H9 (cell line): ENCODE measurements around the gene SRC. TPM values are rescaled to one million over a fixed set of nuclear protein-coding genes. Genes with fewer than 3 reads are reported as not detected.

Experiments
- DNase-seq: peaks from one replicate; pipeline ENCODE4 v3.0.0-alpha.2; 2017
- H2AFZ ChIP-seq: one replicate; pipeline ENCODE4 v1.6.1; 2013; ENCODE audit warnings: mild to moderate bottlenecking, low read length, control low read depth, moderate library complexity
- H2AK5ac ChIP-seq: 2 replicates; pipeline ENCODE4 v1.6.1; 2013; ENCODE audit warnings: low read length, control low read depth, mixed read lengths; ENCODE audit not compliant: insufficient read length
- H2BK120ac ChIP-seq: one replicate; pipeline ENCODE4 v1.6.1; 2013; ENCODE audit warnings: low read depth, mild to moderate bottlenecking, low read length, control low read depth, inconsistent platforms; ENCODE audit not compliant: poor library complexity, severe bottlenecking
- H2BK12ac ChIP-seq: 2 replicates; pipeline ENCODE4 v1.6.1; 2013; ENCODE audit warnings: low read length, control low read depth, mixed read lengths, low read depth; ENCODE audit not compliant: insufficient read length
- H2BK15ac ChIP-seq: 2 replicates; pipeline ENCODE4 v1.6.1; 2013; ENCODE audit warnings: low read depth, low read length, control low read depth
- H2BK20ac ChIP-seq: one replicate; pipeline ENCODE4 v1.6.1; 2013; ENCODE audit warnings: low read depth, mild to moderate bottlenecking, low read length, control low read depth, inconsistent platforms; ENCODE audit not compliant: poor library complexity, severe bottlenecking
- H2BK5ac ChIP-seq: 2 replicates; pipeline ENCODE4 v1.6.1; 2013; ENCODE audit warnings: low read length, control low read depth, mixed read lengths; ENCODE audit not compliant: insufficient read length
- H3K14ac ChIP-seq: 2 replicates; pipeline ENCODE4 v1.6.1; 2013; ENCODE audit warnings: low read length, control low read depth; ENCODE audit not compliant: insufficient read depth
- H3K18ac ChIP-seq: 2 replicates; pipeline ENCODE4 v1.6.1; 2013; ENCODE audit warnings: low read depth, mild to moderate bottlenecking, mixed read lengths, low read length, control low read depth; ENCODE audit not compliant: insufficient read length
- H3K23ac ChIP-seq: 2 replicates; pipeline ENCODE4 v1.6.1; 2013; ENCODE audit warnings: low read length, control low read depth, mixed read lengths, low read depth; ENCODE audit not compliant: insufficient read length
- H3K23me2 ChIP-seq: 2 replicates; pipeline ENCODE4 v1.6.1; 2013; ENCODE audit warnings: low read depth, mild to moderate bottlenecking, mixed read lengths, low read length, control low read depth; ENCODE audit not compliant: insufficient read length, poor library complexity, severe bottlenecking
- H3K27ac ChIP-seq: 2 replicates; pipeline ENCODE4 v1.5.1; 2013; ENCODE audit warnings: low read length, control low read depth, mixed read lengths, low read depth; ENCODE audit not compliant: insufficient read length
- H3K27me3 ChIP-seq: 2 replicates; pipeline ENCODE4 v1.6.1; 2013; ENCODE audit warnings: low read length, control low read depth, inconsistent platforms; ENCODE audit not compliant: insufficient read depth
- H3K4ac ChIP-seq: 2 replicates; pipeline ENCODE4 v1.6.1; 2013; ENCODE audit warnings: low read depth, mild to moderate bottlenecking, control low read depth, inconsistent platforms, low read length, moderate library complexity
- H3K4me1 ChIP-seq: 2 replicates; pipeline ENCODE4 v1.6.1; 2013; ENCODE audit warnings: low read length, control low read depth, inconsistent platforms; ENCODE audit not compliant: insufficient read depth
- H3K4me2 ChIP-seq: 2 replicates; pipeline ENCODE4 v1.6.1; 2013; ENCODE audit warnings: low read length, control low read depth, mixed read lengths; ENCODE audit not compliant: insufficient read length, insufficient read depth
- H3K56ac ChIP-seq: 2 replicates; pipeline ENCODE4 v1.6.1; 2013; ENCODE audit warnings: low read depth, mild to moderate bottlenecking, mixed read lengths, low read length, control low read depth; ENCODE audit not compliant: insufficient read length
- H3K79me1 ChIP-seq: 2 replicates; pipeline ENCODE4 v1.6.1; 2013; ENCODE audit warnings: low read depth, mild to moderate bottlenecking, moderate library complexity, low read length, control low read depth, inconsistent platforms; ENCODE audit not compliant: insufficient read depth, poor library complexity, severe bottlenecking
- H3K79me2 ChIP-seq: 2 replicates; pipeline ENCODE4 v1.6.1; 2013; ENCODE audit warnings: low read length, control low read depth, inconsistent platforms; ENCODE audit not compliant: insufficient read depth
- H3K9ac ChIP-seq: 2 replicates; pipeline ENCODE4 v1.6.1; 2013; ENCODE audit warnings: low read length, control low read depth, mixed read lengths; ENCODE audit not compliant: insufficient read length; ENCODE audit errors: extremely low read depth
- H3K9me3 ChIP-seq: one replicate; pipeline ENCODE4 v1.6.1; 2013; ENCODE audit warnings: low read depth, low read length, inconsistent platforms; ENCODE audit not compliant: control insufficient read depth
- H3T11ph ChIP-seq: one replicate; pipeline ENCODE4 v1.6.1; 2013; ENCODE audit warnings: mild to moderate bottlenecking, low read length, control low read depth, inconsistent platforms
- H4K20me1 ChIP-seq: one replicate; pipeline ENCODE4 v1.6.1; 2013; ENCODE audit not compliant: control insufficient read depth, insufficient read length, insufficient read depth
- H4K5ac ChIP-seq: 2 replicates; pipeline ENCODE4 v1.6.1; 2013; ENCODE audit warnings: low read depth, mild to moderate bottlenecking, mixed read lengths, low read length, control low read depth; ENCODE audit not compliant: insufficient read length
- H4K8ac ChIP-seq: replicated peaks from 2 replicates; pipeline ENCODE4 v1.6.1; 2013; ENCODE audit warnings: low read length, control low read depth, mixed read lengths, low read depth; ENCODE audit not compliant: insufficient read length
- H4K91ac ChIP-seq: 2 replicates; pipeline ENCODE4 v1.6.1; 2013; ENCODE audit warnings: low read depth, mild to moderate bottlenecking, moderate library complexity, mixed read lengths, low read length, control low read depth; ENCODE audit not compliant: insufficient read length
- H3K27ac Mint-ChIP-seq, 3 experiments: 2 replicates in 2 of 3; 3 replicates in 1 of 3; pipeline ENCODE4 v1.8.0; 2020 to 2021; ENCODE audit warnings: mixed read lengths in 3 of 3, mild to moderate bottlenecking in 1 of 3, moderate library complexity in 1 of 3
- H3K27me3 Mint-ChIP-seq: 2 replicates; pipeline ENCODE4 v1.8.0; 2021; ENCODE audit warnings: low read depth, mild to moderate bottlenecking, moderate library complexity, mixed read lengths
- H3K36me3 Mint-ChIP-seq, 3 experiments: 2 replicates in 2 of 3; 3 replicates in 1 of 3; pipeline ENCODE4 v1.8.0; 2020 to 2021; ENCODE audit warnings: low read depth in 3 of 3, mixed read lengths in 3 of 3; ENCODE audit not compliant: insufficient read depth in 1 of 3
- H3K4me1 Mint-ChIP-seq, 2 experiments: 2 replicates each; pipeline ENCODE4 v1.8.0; 2020; ENCODE audit warnings: mixed read lengths in 2 of 2
- H3K4me3 Mint-ChIP-seq, 2 experiments: 2 replicates in 1 of 2; 3 replicates in 1 of 2; pipeline ENCODE4 v1.8.0; 2020 to 2021; ENCODE audit warnings: mild to moderate bottlenecking in 2 of 2, mixed read lengths in 2 of 2, moderate library complexity in 1 of 2
- H3K9me3 Mint-ChIP-seq, 2 experiments: 2 replicates in 1 of 2; 3 replicates in 1 of 2; pipeline ENCODE4 v1.8.0; 2020; ENCODE audit warnings: mild to moderate bottlenecking in 2 of 2, mixed read lengths in 2 of 2, moderate library complexity in 1 of 2
- WGBS: extraction: QIAGEN DNeasy Blood & Tissue Kit; methylation state at CpG from one replicate; pipeline ENCODE4 v1.1.7; 2013; ENCODE audit warnings: missing lambda C conversion rate, low lambda C conversion rate, mixed read lengths; ENCODE audit not compliant: insufficient read length; ENCODE audit errors: extremely low coverage; 5-methylcytosine and 5-hydroxymethylcytosine counted together
- total RNA-seq: library from RNA; stranded (reverse); gene quantifications from 2 replicates; pipeline ENCODE4 v1.2.1, GENCODE V29; 2021
- TF ChIP-seq, protein P1 (sequence below): fragments of 200-600 bp; sonication (generic); conservative IDR thresholded peaks from 3 replicates; pipeline ENCODE4 v1.8.0; 2021; ENCODE audit warnings: antibody characterized with exemption, mild to moderate bottlenecking

The SRC gene
- total RNA-seq, 1 experiment from 2014 or later = 44.5 TPM

DNA sequence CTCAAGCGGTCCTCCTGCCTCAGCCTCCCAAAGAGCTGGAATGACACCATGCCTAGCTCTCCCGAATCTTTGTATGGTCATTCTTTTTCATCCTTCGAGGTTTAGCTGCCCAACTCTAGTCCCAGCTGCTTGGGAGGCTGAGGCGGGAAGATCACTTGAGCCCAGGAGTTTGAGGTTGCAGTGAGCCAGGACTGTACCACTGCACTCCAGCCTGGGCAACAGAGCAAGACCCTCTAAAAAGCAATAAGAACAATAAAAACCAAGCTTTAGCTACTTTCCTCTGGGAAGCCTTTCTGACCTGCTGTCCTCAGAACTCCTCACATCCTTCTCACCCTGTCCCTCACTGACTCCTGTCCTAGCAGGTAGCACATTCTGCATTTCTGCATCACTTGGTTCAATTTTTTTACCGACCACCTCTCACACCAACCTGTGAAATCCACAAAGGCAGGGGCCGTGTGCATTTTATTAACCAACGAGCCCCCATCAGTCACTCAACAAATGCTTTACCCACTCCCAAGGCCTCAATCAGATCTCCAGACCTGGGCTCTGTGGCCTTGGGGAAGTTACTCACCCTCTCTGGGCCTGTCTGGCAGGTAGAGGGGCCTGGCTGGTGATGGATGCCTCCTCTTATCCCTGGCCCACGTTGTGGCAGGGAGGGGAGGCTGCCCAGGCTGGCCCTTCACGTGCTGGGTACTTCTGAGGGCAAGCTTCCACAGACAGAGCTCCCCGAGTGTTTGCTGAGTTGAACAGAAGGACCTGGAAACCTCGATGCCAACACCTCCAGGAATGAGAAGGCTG lies 14.7 kb upstream of the SRC start:
- Histone ChIP-seq H3K18ac (no peak overlapping the region), H3K56ac (no peak overlapping the region), H2AK5ac (no peak overlapping the region), H3K79me1 (no peaks in the 10 kb centered on the region), H3T11ph (no peak overlapping the region), H3K14ac (no peak overlapping the region), H3K27me3 (no peaks in the 10 kb centered on the region; the same call in none of the 2 replicates), H3K79me2 (no peaks in the 10 kb centered on the region), H2BK15ac (no peak overlapping the region), H3K23ac (no peak overlapping the region), H4K8ac (no peak overlapping the region), H2BK120ac (no peak overlapping the region), H3K9me3 (no peaks in the 10 kb centered on the region), H2AFZ (no peak overlapping the region), H3K9ac (no peak overlapping the region), H3K4ac (no peak overlapping the region), H4K20me1 (no peaks in the 10 kb centered on the region), H4K91ac (no peak overlapping the region), H3K23me2 (no peaks in the 10 kb centered on the region), H2BK5ac (no peak overlapping the region), H3K4me1 (no peaks in the 10 kb centered on the region), H3K4me2 (no peak overlapping the region), H2BK20ac (no peak overlapping the region), H3K27ac (no peak overlapping the region), H2BK12ac (no peak overlapping the region), H4K5ac (no peak overlapping the region)
- H3K4me3 Mint-ChIP-seq = no peak overlapping the region
- H3K36me3 Mint-ChIP-seq = no peaks in the 10 kb centered on the region; a peak in 1 of 7 replicates
- DNase-seq = no peak
- TF ChIP-seq, protein P1, sequence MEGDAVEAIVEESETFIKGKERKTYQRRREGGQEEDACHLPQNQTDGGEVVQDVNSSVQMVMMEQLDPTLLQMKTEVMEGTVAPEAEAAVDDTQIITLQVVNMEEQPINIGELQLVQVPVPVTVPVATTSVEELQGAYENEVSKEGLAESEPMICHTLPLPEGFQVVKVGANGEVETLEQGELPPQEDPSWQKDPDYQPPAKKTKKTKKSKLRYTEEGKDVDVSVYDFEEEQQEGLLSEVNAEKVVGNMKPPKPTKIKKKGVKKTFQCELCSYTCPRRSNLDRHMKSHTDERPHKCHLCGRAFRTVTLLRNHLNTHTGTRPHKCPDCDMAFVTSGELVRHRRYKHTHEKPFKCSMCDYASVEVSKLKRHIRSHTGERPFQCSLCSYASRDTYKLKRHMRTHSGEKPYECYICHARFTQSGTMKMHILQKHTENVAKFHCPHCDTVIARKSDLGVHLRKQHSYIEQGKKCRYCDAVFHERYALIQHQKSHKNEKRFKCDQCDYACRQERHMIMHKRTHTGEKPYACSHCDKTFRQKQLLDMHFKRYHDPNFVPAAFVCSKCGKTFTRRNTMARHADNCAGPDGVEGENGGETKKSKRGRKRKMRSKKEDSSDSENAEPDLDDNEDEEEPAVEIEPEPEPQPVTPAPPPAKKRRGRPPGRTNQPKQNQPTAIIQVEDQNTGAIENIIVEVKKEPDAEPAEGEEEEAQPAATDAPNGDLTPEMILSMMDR = no peak
- H3K27ac Mint-ChIP-seq = no peak overlapping the region; a peak in 1 of 7 replicates
- no peaks in the 10 kb centered on the region for H3K27me3 Mint-ChIP-seq
- H3K4me1 Mint-ChIP-seq = peaks cover 8 to 15% of the 10 kb centered on the region in 2 experiments
- no peaks in the 10 kb centered on the region for H3K9me3 Mint-ChIP-seq
- WGBS = no CpG with 5 or more reads among the region's 11 CpGs
